Ovary (tissue), 3 donors: ENCODE measurements around the gene ADCYAP1R1.

Experiments
- CTCF ChIP-seq, 3 donors: fragments of 450-650 bp in 2 of 3; fragments of 200-600 bp in 1 of 3; IDR thresholded peaks; one replicate each; pipeline versions ENCODE4 v1.5.1 to v1.8.0; 2016 to 2022; ENCODE audit warnings: antibody characterized with exemption in 3 of 3, mild to moderate bottlenecking in 1 of 3
- POLR2A ChIP-seq: fragments of 450-650 bp; IDR thresholded peaks from one replicate; pipeline ENCODE4 v1.6.1; 2017; ENCODE audit warnings: antibody characterized with exemption, mild to moderate bottlenecking, moderate library complexity
- donor health status: DM: no; HTN: no; CAD: no.

- no peak for TF ChIP-seq CTCF (IDR thresholded peaks at IDR 0.05)
- no peak for TF ChIP-seq POLR2A
Observed at GRCh38 chr7:31022726-31023125, 29.4 kb upstream of the ADCYAP1R1 start.
